Measurements from ENCODE around the gene ZFYVE26.

- TF ChIP-seq, protein P1, sequence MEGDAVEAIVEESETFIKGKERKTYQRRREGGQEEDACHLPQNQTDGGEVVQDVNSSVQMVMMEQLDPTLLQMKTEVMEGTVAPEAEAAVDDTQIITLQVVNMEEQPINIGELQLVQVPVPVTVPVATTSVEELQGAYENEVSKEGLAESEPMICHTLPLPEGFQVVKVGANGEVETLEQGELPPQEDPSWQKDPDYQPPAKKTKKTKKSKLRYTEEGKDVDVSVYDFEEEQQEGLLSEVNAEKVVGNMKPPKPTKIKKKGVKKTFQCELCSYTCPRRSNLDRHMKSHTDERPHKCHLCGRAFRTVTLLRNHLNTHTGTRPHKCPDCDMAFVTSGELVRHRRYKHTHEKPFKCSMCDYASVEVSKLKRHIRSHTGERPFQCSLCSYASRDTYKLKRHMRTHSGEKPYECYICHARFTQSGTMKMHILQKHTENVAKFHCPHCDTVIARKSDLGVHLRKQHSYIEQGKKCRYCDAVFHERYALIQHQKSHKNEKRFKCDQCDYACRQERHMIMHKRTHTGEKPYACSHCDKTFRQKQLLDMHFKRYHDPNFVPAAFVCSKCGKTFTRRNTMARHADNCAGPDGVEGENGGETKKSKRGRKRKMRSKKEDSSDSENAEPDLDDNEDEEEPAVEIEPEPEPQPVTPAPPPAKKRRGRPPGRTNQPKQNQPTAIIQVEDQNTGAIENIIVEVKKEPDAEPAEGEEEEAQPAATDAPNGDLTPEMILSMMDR (conservative IDR thresholded peaks at IDR 0.05; ENCODE audit: low read depth, low read length), result no peak
- TF ChIP-seq EZH2 (IDR thresholded peaks at IDR 0.05; ENCODE audit: borderline replicate concordance, low read depth, low read length, poor library complexity, severe bottlenecking), result no peak
These were observed 40.4 kb upstream of the ZFYVE26 start for GRCh38 chr14:67856827-67857226.

Measured in A673 (cell line).